Measurements from ENCODE around the gene CUL9. TPM values are rescaled to one million over a fixed set of nuclear protein-coding genes. Genes with fewer than 3 reads are reported as not detected.

CUL9 gene
- total RNA-seq, 3 donors from 2014 or later (not counting 1 experiment from before 2014, with no cell fraction given): 73.1 to 85.7 (median 73.9) TPM

DNA sequence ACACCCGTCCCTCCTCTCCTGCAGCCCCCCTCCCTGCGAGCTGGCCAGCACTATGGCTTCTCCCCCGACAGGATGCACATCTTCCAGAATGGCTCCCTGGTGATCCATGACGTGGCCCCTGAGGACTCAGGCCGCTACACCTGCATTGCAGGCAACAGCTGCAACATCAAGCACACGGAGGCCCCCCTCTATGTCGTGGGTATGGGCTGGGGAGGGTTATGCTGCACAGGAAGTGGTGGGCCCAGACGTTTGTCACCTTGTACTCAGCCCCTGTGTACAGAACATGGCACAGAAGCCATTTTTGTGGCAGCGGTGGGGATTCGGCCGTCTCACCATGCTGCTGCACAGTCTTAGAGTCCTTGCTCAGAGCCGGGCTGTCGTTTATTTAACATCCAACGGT, 39.9 kb upstream of the CUL9 start:
- Mint-ChIP-seq H3K27ac (no peak overlapping the region), H3K27me3 (ENCODE audit: low read depth in 2 of 2) (no peaks in the 10 kb centered on the region), H3K36me3 (no peaks in the 10 kb centered on the region), H3K4me1 (peaks cover 0 to 20% of the 10 kb centered on the region in 2 donors), H3K9me3 (no peaks in the 10 kb centered on the region), H3K4me3 (no peak overlapping the region)
- ATAC-seq (peak in 2 of 3 donors; percentile 49 to 76), DNase-seq (peak in 1 of 2 donors; percentile 76)
- Histone ChIP-seq H3K4me3 (ENCODE audit: low read length) (no peak overlapping the region), H3K27me3 (ENCODE audit: control insufficient read depth, insufficient read depth, low read length) (no peaks in the 10 kb centered on the region), H3K9me3 (ENCODE audit: control insufficient read depth, insufficient read depth, low read length) (no peaks in the 10 kb centered on the region), H3K36me3 (ENCODE audit: control insufficient read depth, insufficient read depth, low read length) (no peaks in the 10 kb centered on the region), H3K4me1 (ENCODE audit: control insufficient read depth, insufficient read depth, low read length) (peaks cover 19% of the 10 kb centered on the region), H3K27ac (ENCODE audit: low read length) (no peak overlapping the region)
- intact Hi-C loops (cut with micrococcal nuclease): loop anchor here (5.0 kb wide), 1 partner anchor 480 kb away; no protein-coding TSS in a partner anchor
- WGBS (ENCODE audit: insufficient coverage): 35% methylated on average over 14 of the region's 14 CpGs
- TF ChIP-seq, protein P1, sequence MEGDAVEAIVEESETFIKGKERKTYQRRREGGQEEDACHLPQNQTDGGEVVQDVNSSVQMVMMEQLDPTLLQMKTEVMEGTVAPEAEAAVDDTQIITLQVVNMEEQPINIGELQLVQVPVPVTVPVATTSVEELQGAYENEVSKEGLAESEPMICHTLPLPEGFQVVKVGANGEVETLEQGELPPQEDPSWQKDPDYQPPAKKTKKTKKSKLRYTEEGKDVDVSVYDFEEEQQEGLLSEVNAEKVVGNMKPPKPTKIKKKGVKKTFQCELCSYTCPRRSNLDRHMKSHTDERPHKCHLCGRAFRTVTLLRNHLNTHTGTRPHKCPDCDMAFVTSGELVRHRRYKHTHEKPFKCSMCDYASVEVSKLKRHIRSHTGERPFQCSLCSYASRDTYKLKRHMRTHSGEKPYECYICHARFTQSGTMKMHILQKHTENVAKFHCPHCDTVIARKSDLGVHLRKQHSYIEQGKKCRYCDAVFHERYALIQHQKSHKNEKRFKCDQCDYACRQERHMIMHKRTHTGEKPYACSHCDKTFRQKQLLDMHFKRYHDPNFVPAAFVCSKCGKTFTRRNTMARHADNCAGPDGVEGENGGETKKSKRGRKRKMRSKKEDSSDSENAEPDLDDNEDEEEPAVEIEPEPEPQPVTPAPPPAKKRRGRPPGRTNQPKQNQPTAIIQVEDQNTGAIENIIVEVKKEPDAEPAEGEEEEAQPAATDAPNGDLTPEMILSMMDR (IDR thresholded peaks at IDR 0.05): no peak

DNA sequence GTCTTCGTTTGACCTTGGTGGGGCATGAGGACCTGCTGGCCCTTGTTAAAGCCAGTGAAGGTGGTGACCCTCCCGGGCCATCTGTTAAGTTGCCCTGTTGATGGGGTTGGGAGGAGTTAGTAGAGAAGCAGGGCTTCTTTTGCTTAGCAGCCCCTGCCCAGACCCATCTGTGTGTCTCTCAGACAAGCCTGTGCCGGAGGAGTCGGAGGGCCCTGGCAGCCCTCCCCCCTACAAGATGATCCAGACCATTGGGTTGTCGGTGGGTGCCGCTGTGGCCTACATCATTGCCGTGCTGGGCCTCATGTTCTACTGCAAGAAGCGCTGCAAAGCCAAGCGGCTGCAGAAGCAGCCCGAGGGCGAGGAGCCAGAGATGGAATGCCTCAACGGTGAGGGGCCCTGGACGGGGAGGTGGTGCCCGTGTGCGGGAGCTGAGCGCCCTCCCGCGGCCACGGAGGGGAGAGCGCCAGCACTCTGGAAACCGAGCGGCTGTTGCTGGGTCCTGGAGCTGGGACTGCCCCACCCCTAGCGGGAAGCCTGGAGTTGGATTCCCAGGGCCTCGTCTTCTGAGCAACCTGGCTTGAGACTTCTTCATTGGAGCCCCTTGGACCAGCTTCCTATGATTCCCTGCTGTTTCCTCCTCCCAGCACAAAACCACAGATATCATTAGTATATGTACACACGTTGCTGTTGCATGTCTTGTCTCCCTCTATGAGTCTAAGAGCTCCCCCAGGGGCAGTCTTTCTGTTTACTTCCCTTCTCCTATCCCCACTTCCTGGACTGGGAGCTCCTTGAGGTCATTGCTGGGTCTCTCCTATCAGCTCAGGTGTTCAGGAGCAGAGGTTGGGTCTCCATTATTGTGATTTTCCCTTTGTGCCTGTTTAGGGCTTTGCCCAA, 38.5 kb upstream of the CUL9 start:
- no peak overlapping the region for H3K4me3 Mint-ChIP-seq
- intact Hi-C loops (cut with micrococcal nuclease): loop anchor here (1.0 to 5.0 kb wide), 2 partner anchors 242 to 481 kb away; no protein-coding TSS in a partner anchor
- DNase-seq (peak; percentile 74 to 89), ATAC-seq (peak; percentile 85 to 98 (median 86))
- H3K27ac Mint-ChIP-seq: peak overlapping the region in 1 of 2 donors; percentile 53
- Histone ChIP-seq H3K9me3 (ENCODE audit: control insufficient read depth, insufficient read depth, low read length) (no peaks in the 10 kb centered on the region), H3K4me3 (ENCODE audit: low read length) (no peak overlapping the region), H3K4me1 (ENCODE audit: control insufficient read depth, insufficient read depth, low read length) (peaks cover 19% of the 10 kb centered on the region), H3K27me3 (ENCODE audit: control insufficient read depth, insufficient read depth, low read length) (no peaks in the 10 kb centered on the region), H3K36me3 (ENCODE audit: control insufficient read depth, insufficient read depth, low read length) (no peaks in the 10 kb centered on the region), H3K27ac (ENCODE audit: low read length) (no peak overlapping the region)
- H3K27me3 Mint-ChIP-seq (ENCODE audit: low read depth in 2 of 2): no peaks in the 10 kb centered on the region
- peaks cover 0 to 20% of the 10 kb centered on the region in 2 donors for H3K4me1 Mint-ChIP-seq
- WGBS (ENCODE audit: insufficient coverage): 28% methylated on average over 25 of the region's 25 CpGs
- H3K36me3 Mint-ChIP-seq: no peaks in the 10 kb centered on the region
- TF ChIP-seq, protein P1 (IDR thresholded peaks at IDR 0.05): peak; percentile 91
- no peaks in the 10 kb centered on the region for H3K9me3 Mint-ChIP-seq

DNA sequence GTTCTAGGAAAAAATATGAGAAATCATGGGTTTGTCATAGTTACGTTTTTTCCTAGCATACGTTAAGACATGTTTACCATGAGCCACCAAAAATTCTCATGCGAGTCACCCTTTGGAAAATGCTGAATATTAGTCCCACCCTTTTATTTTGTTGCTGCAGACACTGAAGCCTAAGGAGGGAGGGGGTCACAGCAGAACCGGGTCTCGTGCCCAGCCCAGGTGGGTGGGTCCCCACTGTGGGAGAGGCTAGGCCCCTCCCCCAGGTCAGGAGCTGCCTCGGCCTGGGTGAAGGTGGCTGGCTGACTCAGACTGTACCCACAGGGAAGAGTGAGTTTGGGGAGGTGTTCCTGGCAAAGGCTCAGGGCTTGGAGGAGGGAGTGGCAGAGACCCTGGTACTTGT, 37.1 kb upstream of the CUL9 start:
- Histone ChIP-seq H3K27ac (ENCODE audit: low read length) (no peak overlapping the region), H3K4me1 (ENCODE audit: control insufficient read depth, insufficient read depth, low read length) (peaks cover 19% of the 10 kb centered on the region), H3K36me3 (ENCODE audit: control insufficient read depth, insufficient read depth, low read length) (no peaks in the 10 kb centered on the region), H3K4me3 (ENCODE audit: low read length) (no peak overlapping the region), H3K9me3 (ENCODE audit: control insufficient read depth, insufficient read depth, low read length) (no peaks in the 10 kb centered on the region), H3K27me3 (ENCODE audit: control insufficient read depth, insufficient read depth, low read length) (no peaks in the 10 kb centered on the region)
- H3K4me1 Mint-ChIP-seq: peaks cover 0 to 20% of the 10 kb centered on the region in 2 donors
- H3K27ac Mint-ChIP-seq: no peak overlapping the region
- no peaks in the 10 kb centered on the region for H3K9me3 Mint-ChIP-seq
- H3K27me3 Mint-ChIP-seq (ENCODE audit: low read depth in 2 of 2): no peaks in the 10 kb centered on the region
- no peak overlapping the region for H3K4me3 Mint-ChIP-seq
- no peaks in the 10 kb centered on the region for H3K36me3 Mint-ChIP-seq
- ATAC-seq (no peak), DNase-seq (no peak)
- intact Hi-C loops (cut with micrococcal nuclease): loop anchor here (5.0 kb wide), 1 partner anchor 483 kb away; no protein-coding TSS in a partner anchor
- 88% methylated on average over 6 of the region's 6 CpGs for WGBS (ENCODE audit: insufficient coverage)
- TF ChIP-seq, protein P1 (IDR thresholded peaks at IDR 0.05): no peak
